HG02759 (cell line): ENCODE measurements around the gene NIM1K.
A peak's percentile ranks its signal among the peaks of the same experiment; 100 is the strongest.
"Not testable (repeated sequence)": the region's sequence is repeated elsewhere in the genome, so short reads cannot be mapped to it uniquely, and the experiment has no call there.

Experiments used
- ATAC-seq: cut with Tn5 transposase; IDR thresholded peaks from one replicate; pipeline ENCODE4 v1.9.1; 2021; ENCODE audit warnings: mild to moderate bottlenecking, moderate library complexity; ENCODE audit not compliant: unreplicated experiment

Gene NIM1K

DNA sequence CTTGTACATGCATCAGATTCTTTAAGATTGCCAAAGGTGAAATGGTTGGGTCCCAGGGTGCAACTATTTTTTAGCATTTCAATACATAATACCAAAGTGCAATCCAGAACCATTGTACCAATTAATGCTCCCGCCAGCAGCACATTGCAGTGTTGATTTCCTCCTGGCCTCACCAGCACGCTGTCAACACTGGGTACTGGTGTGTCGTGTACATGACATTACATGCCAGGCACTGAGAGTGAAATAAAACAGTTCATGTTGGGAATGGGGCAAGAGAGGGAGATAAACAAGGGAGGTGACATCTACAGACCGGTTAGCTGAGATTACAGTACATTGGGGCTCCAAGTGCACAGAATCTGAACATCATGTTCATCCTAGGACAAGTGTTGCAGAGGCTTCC is 83.4 kb downstream of the NIM1K start:
- ATAC-seq: no peak

DNA sequence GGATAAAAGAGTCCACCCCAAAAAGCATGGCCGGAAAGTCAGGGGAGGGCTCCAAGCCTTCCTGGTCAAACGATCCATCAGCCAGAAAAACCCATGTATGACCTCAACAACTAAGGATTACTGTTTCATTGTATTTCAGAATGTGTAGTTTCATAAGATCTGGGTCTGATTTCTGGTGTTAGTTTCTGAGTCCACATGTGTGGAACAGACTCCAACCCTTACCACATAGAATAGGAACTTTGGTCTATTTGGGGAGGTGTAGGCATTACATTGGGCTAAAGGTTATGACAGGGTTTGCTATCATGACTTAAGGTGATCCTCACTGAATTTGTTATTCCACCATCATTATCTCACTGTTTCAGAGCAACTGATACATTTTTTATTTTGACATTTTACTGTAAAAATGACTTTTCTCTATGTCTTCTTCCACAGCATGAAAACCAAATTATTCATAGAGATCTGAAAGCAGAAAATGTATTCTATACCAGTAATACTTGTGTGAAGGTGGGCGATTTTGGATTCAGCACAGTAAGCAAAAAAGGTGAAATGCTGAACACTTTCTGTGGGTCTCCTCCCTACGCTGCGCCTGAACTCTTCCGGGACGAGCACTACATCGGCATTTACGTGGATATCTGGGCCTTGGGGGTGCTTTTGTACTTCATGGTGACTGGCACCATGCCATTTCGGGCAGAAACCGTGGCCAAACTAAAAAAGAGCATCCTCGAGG is 87.7 kb downstream of the NIM1K start:
- ATAC-seq: no peak

DNA sequence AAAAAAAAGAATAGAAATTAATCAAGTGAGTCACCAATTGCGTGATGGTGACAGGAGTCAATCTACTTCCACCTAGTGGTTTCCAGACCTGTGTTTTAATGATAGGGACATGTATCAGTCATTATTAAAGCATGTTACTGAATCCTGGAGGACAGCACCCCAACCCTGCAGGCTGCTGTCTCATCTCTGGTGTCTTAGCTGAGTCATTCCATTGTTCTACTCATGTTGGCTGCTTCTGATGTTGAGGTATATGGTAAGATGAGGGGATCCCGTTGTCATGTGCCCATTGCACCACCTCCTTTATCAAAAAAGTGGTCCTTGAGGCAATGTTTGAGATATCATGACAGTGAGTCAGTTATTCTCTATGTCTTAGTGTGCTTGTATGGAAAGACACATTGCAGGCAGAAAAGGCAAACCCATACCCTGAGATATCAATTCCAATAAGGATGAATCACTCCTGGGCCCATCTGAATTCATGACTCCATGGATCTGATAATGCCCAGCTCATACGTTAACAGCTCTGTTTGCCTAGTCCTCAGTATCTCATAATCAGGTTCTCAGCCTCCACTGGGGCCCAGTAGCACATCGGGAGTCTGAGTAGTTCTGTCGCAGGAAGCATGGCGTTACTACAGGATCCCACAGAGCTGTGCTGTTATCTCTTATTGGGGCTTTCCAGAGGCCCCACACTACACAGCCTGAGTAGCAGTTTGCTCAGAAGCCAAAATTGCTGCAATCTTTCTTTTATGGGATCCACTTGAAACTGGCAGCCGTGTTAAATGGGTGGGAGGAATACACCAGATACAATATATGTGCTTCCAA is 90.0 kb downstream of the NIM1K start:
- no peak for ATAC-seq

DNA sequence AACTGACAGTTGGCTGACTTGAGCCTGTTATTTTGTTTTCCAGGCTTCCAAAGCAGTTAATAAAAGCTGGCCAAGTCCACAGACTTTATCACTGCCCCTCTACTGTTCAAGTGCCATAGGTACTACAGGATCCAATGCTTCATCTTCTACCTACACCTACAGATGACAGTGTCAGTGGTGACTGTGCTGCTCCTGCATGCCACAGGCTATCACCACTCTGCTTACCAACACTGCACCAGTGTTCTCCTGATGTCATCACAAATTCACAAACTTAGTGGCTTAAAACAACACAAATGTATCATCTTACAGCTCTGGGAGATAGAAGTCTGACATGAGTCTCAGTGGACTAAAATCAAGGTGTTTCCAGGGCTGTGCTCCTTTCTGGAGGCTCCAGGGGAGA is 94.6 kb downstream of the NIM1K start:
- ATAC-seq: no peak

DNA sequence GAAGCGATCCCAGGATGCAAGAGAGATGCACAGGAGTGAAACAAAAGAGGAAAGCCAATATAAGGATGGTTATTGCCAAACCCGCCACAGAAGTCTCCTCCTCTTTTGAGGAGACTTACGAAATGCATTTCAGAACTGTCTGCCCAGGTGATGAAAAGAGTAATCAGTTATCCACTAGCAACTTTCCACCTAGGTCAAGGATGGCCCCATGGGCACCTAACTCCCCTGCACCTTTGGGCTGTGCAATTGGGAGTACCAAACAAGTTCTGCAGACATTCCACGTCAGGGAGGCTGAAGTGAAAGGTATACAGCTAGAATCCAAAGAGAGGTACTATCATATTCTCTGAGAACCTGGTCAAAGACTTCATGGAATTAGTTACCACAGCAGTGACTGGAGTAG is 95.5 kb downstream of the NIM1K start:
- no peak for ATAC-seq

- ATAC-seq: no peak
These were observed 96.3 kb downstream of the NIM1K start for GRCh38 chr5:43288269-43288831.

DNA sequence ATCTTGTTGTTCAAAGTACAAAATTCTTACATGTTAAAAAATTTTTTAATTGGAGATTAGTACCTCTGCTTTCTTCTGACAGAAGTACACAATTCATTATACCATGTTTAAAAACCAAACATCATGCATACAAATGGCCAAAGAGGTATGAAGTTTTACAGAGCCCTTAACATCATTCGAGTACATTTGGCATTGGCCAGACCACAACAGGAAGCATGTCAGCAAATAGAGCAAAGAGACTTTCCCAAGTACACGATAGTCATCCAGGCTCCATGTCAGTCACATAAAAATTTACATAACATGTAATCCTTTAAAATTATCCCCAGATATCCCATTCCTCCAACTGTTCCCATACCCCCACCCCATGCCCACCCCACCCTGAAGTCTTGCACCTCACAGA is 98.7 kb downstream of the NIM1K start:
- ATAC-seq: no peak

- ATAC-seq: no peak
These were observed 102.2 kb downstream of the NIM1K start for GRCh38 chr5:43294226-43294625.

- no peak for ATAC-seq
These were observed 103.2 kb downstream of the NIM1K start for GRCh38 chr5:43295202-43295601.

DNA sequence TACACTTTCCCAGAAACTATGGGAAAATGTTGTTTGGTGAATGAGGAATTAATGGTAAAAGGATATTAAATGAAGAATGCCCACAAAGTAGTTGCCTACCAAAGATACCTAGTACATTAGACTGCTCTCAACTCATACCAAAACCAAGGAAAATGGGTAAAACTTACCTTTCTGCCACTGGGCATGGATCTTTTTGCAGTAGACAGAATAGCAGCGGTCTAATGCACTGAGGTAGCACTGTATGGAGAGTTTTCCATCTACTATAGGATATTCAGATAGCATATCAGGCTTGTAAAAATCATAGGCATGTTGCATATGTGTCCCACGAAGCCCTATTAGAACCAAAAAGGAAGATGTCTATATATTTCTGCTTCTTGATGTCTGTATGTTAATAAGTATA is 104.8 kb downstream of the NIM1K start:
- no peak for ATAC-seq

- ATAC-seq: no peak
These were observed 106.4 kb downstream of the NIM1K start for GRCh38 chr5:43298443-43298842.

DNA sequence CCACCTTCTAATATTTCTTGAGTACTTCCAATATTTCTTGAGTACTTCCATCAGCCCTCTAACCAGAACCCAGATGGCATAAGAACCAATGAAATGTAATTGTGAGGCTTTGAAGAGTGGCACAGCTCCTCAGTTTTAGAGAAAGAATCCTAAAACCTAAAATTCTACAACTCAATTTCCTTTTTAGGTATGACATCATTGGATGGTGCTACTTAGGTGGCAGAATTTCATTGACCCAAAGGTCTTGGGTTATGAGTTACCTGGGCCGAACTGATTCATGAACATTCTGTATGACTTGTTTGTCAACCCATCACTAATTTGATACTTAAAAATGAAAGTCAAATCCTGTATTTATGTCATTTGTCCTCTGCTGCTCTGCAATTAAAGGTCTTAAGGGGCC is 108.1 kb downstream of the NIM1K start:
- no peak for ATAC-seq

DNA sequence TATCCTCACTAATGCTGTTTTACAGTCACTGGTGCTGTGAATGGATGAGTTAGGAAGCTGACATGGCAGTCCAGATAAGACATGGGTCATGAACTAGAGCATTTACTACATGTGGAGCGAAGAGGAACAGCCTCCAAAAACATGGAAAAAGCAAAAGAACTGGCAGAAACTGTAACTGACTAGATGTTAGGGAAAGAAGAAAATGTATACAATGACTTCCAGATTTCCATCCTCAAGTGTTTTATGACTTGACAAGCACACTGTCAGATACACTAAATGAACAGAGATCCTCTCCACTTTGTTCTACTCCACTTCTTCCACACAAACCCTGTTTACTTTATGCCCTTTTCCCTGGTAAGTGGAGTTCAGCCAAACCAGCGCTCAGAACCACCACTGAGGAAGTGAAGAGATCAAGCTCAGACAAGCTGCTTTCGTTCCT is 109.6 kb downstream of the NIM1K start:
- ATAC-seq: no peak

DNA sequence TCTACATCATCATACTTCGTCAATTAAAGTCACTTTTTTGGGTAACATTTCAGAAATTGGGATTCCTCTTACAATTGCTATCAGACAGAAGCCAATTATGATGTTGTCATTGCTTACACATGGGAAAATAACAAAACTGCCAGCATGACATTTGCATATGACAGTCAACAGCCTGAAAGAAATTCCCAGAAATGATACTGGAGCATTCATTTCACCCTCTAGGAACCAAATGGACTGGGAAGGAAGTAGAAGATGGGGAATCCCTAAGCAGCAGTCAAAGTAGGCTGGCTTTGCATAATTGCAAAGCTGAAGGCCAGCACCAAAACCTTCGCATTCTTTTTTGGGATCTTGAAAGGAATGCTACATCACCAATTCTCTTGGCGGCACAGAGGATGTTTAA is 110.5 kb downstream of the NIM1K start:
- no peak for ATAC-seq

- ATAC-seq: no peak
These were observed 111.2 kb downstream of the NIM1K start for GRCh38 chr5:43303242-43303641.

GRCh38 chr5:43304525-43304924 is 112.5 kb downstream of the NIM1K start:
- no peak for ATAC-seq

- peak; percentile 57 for ATAC-seq
These were observed 114.0 kb downstream of the NIM1K start for GRCh38 chr5:43305948-43306565.

DNA sequence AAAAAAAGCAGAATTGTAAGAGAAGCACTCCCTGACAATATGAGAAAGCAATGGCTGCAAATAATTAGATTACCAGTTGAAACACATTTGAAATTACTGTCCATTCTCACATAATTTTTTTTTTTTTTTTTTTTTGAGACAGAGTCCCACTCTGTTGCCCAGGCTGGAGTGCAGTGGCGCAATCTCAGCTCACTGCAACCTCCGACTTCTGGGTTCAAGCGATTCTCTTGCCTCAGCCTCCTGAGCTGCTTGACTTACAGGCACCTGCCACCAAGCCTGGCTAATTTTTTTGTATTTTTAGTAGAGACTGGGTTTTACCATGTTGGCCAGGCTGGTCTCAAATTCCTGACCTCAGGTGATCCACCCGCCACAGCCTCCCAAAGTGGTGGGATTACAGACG is 114.9 kb downstream of the NIM1K start:
- not testable (repeated sequence) for ATAC-seq

- ATAC-seq: no peak
These were observed 117.1 kb downstream of the NIM1K start for GRCh38 chr5:43309122-43309521.

- ATAC-seq: no peak
These were observed 117.6 kb downstream of the NIM1K start for GRCh38 chr5:43309637-43310036.

GRCh38 chr5:43312076-43312661 is 120.1 kb downstream of the NIM1K start:
- no peak for ATAC-seq
